Fibroblast of the aortic adventitia (primary cell): ENCODE results near the gene COG8. TPM values are rescaled to one million over a fixed set of nuclear protein-coding genes. Genes with fewer than 3 reads are reported as not detected.
"Not testable (repeated sequence)": the region's sequence is repeated elsewhere in the genome, so short reads cannot be mapped to it uniquely, and the experiment has no call there.

ENCODE experiments used
- DNase-seq: peaks from one replicate; pipeline ENCODE4 v3.0.0-alpha.2; 2010; ENCODE audit warnings: low read depth
- H3K4me3 ChIP-seq: 2 replicates; pipeline ENCODE4 v1.5.1; 2011; ENCODE audit warnings: low read depth, mild to moderate bottlenecking, control low read depth, low read length, moderate library complexity
- CTCF ChIP-seq: IDR thresholded peaks from 2 replicates; pipeline ENCODE4 v1.5.1; 2011; ENCODE audit warnings: mild to moderate bottlenecking, low read length, control low read depth, inconsistent platforms; ENCODE audit not compliant: insufficient read depth
- total RNA-seq: library from RNA; depleted of rRNA; stranded (reverse); fragments of >200 nt; gene quantifications from 2 replicates; pipeline ENCODE4 v1.2.3, GENCODE V29; 2012; ENCODE audit warnings: low replicate concordance

The COG8 gene
- total RNA-seq, 1 donor: 51.5 TPM

GRCh38 chr16:69364088-69364487, 24.7 kb upstream of the COG8 start:
- no peak for TF ChIP-seq CTCF
- DNase-seq: no peak
- H3K4me3 ChIP-seq: no peak overlapping the region

GRCh38 chr16:69363281-69363717, 23.9 kb upstream of the COG8 start:
- no peak for TF ChIP-seq CTCF
- no peak overlapping the region for H3K4me3 ChIP-seq
- no peak for DNase-seq

- not testable (repeated sequence) for H3K4me3 ChIP-seq, DNase-seq
These were observed 20.7 kb upstream of the COG8 start for GRCh38 chr16:69360070-69360469.

DNA sequence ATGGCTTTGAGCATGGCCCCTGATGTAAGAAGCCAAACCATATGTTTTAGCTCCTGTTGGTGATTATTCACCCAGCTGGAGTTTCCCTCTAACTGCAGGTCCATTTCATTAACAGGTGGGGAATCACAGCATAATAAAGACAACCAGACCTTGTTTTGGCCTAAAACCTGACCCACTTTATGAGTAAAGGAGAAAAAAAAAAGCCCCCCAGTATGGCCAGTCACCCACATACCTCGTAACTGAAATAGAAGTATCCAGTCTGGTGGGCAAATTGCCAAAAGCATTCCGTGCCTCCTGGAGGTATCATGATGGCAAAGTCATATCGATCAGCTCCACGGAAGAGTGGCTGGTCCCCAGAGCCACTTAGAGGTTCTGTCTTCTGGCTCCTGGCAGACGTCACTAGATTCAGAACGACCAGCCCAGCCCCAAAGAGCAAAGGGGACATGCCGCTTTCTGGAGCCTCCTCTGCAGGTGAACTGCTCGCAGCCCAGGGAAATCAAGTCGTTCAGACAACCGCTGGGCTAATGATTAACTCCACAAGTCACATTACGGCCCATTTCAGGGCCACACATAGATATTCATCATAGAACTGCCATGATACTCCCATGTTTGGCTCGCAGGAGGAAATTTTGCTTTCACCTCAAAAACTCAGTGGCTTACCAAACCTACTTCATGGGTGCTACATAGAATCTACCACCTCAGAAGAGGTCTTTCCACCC, 12.1 kb upstream of the COG8 start, which contains the start of gene TMED6:
TMED6 (minus strand) TSS at position 478 of the 719 bp plus-strand sequence; CDS start at position 445, 33 bp downstream.
- no peak for DNase-seq
- no peak within 1 kb of the TSS for H3K4me3 ChIP-seq
- TF ChIP-seq CTCF: no peak

GRCh38 chr16:69350536-69351133, 11.3 kb upstream of the COG8 start:
- no peak for TF ChIP-seq CTCF
- H3K4me3 ChIP-seq: no peak overlapping the region
- no peak for DNase-seq

GRCh38 chr16:69349536-69349935, 10.2 kb upstream of the COG8 start:
- DNase-seq: no peak
- H3K4me3 ChIP-seq: no peak overlapping the region
- no peak for TF ChIP-seq CTCF

GRCh38 chr16:69348222-69348621, 8.9 kb upstream of the COG8 start:
- no peak for DNase-seq
- no peak for TF ChIP-seq CTCF
- H3K4me3 ChIP-seq: no peak overlapping the region
